ENCODE results near the gene PDE6B. TPM values are rescaled to one million over a fixed set of nuclear protein-coding genes. Genes with fewer than 3 reads are reported as not detected.
"Not testable (repeated sequence)": the region's sequence is repeated elsewhere in the genome, so short reads cannot be mapped to it uniquely, and the experiment has no call there.

PDE6B gene
- polyA plus RNA-seq, 2 of the 4 experiments (the other 2 are of a cell fraction): not detected

- no peaks in the 10 kb centered on the region for H3K4me1 ChIP-seq
- ATAC-seq (peak in 1 of 2 experiments; percentile 8; a peak in 2 of 6 replicates), FAIRE-seq (no peak), DNase-seq (ENCODE audit: low read depth in 1 of 2, low spot score in 1 of 2) (no peak)
- CTCF ChIA-PET: no interaction called here
- 67% methylated on average over 3 of the region's 28 CpGs for WGBS (ENCODE audit: missing lambda C conversion rate)
- H3K4me3 ChIP-seq: no peak overlapping the region
- POLR2A ChIA-PET: no interaction called here
- no peak overlapping the region for H3K27ac ChIP-seq
- H3K4me2 ChIP-seq: no peak overlapping the region
- no peaks in the 10 kb centered on the region for H3K9me3 ChIP-seq
- TF ChIP-seq SREBF2 (IDR thresholded peaks at IDR 0.05) (no peak), MAFK (IDR thresholded peaks at IDR 0.05; ENCODE audit: partially characterized antibody) (no peak), E2F6 (IDR thresholded peaks at IDR 0.05; ENCODE audit: borderline replicate concordance, low read depth) (no peak), NR3C1 (IDR thresholded peaks at IDR 0.05) (no peak), RARB (CRISPR knock-in tag; IDR thresholded peaks at IDR 0.05) (no peak), PBX3 (IDR thresholded peaks at IDR 0.05) (no peak), POLR2AphosphoS2 (conservative IDR thresholded peaks at IDR 0.05; ENCODE audit: low read length) (no peak), HDAC2 (IDR thresholded peaks at IDR 0.05) (no peak), ZSCAN20 (CRISPR knock-in tag; IDR thresholded peaks at IDR 0.05) (no peak), NPAS2 (CRISPR knock-in tag; IDR thresholded peaks at IDR 0.05; ENCODE audit: borderline replicate concordance) (no peak), CBX2 (IDR thresholded peaks at IDR 0.05; ENCODE audit: borderline replicate concordance, low read depth) (no peak), HOXB5 (CRISPR knock-in tag; IDR thresholded peaks at IDR 0.05) (no peak), RCOR1 (IDR thresholded peaks at IDR 0.05; ENCODE audit: low read depth, low read length) (no peak), ESRRA (IDR thresholded peaks at IDR 0.05; ENCODE audit: borderline replicate concordance, low read length) (no peak), HEYL (CRISPR knock-in tag; IDR thresholded peaks at IDR 0.05) (no peak), POLR2A (IDR thresholded peaks at IDR 0.05; ENCODE audit: low read length) (no peak)
- TF ChIP-seq, protein P1, sequence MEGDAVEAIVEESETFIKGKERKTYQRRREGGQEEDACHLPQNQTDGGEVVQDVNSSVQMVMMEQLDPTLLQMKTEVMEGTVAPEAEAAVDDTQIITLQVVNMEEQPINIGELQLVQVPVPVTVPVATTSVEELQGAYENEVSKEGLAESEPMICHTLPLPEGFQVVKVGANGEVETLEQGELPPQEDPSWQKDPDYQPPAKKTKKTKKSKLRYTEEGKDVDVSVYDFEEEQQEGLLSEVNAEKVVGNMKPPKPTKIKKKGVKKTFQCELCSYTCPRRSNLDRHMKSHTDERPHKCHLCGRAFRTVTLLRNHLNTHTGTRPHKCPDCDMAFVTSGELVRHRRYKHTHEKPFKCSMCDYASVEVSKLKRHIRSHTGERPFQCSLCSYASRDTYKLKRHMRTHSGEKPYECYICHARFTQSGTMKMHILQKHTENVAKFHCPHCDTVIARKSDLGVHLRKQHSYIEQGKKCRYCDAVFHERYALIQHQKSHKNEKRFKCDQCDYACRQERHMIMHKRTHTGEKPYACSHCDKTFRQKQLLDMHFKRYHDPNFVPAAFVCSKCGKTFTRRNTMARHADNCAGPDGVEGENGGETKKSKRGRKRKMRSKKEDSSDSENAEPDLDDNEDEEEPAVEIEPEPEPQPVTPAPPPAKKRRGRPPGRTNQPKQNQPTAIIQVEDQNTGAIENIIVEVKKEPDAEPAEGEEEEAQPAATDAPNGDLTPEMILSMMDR (IDR thresholded peaks at IDR 0.05): no peak
These were observed 41.6 kb downstream of the PDE6B start for GRCh38 chr4:666822-667544.

- CTCF ChIA-PET: no interaction called here
- POLR2A ChIA-PET: interaction anchor here (0.6 kb wide), 1 partner anchor 170 kb away, joined by 3 read pairs; no protein-coding TSS in a partner anchor
- DNase-seq (ENCODE audit: low read depth in 1 of 2, low spot score in 1 of 2) (no peak), FAIRE-seq (no peak), ATAC-seq (peak; percentile 16 to 19; a peak in 4 of 6 replicates)
- H3K4me3 ChIP-seq: no peak overlapping the region
- H3K27ac ChIP-seq: no peak overlapping the region
- no peak overlapping the region for H3K4me2 ChIP-seq
- H3K4me1 ChIP-seq: no peaks in the 10 kb centered on the region
- H3K9me3 ChIP-seq: no peaks in the 10 kb centered on the region
- no peak for TF ChIP-seq NPAS2 (CRISPR knock-in tag; IDR thresholded peaks at IDR 0.05; ENCODE audit: borderline replicate concordance)
- no peak for TF ChIP-seq RFX5 (IDR thresholded peaks at IDR 0.05)
- TF ChIP-seq HOXB13 (CRISPR knock-in tag; IDR thresholded peaks at IDR 0.05; ENCODE audit: low read depth): no peak
- no peak for TF ChIP-seq FOSB (CRISPR knock-in tag; IDR thresholded peaks at IDR 0.05)
- no peak for TF ChIP-seq ZNF302 (CRISPR knock-in tag; IDR thresholded peaks at IDR 0.05)
- no peak for TF ChIP-seq HDAC2 (IDR thresholded peaks at IDR 0.05)
- TF ChIP-seq RAD21 (conservative IDR thresholded peaks at IDR 0.05 in 1 of 2, IDR thresholded peaks at IDR 0.05 in 1 of 2): no peak
- no peak for TF ChIP-seq CHD2 (IDR thresholded peaks at IDR 0.05; ENCODE audit: low read length, partially characterized antibody)
- no peak for TF ChIP-seq EHMT2 (IDR thresholded peaks at IDR 0.05; ENCODE audit: low read depth)
- TF ChIP-seq HOXA7 (CRISPR knock-in tag; IDR thresholded peaks at IDR 0.05): no peak
- no peak for TF ChIP-seq NFE2L2 (conservative IDR thresholded peaks at IDR 0.05; ENCODE audit: low read length)
- no peak for TF ChIP-seq E2F6 (IDR thresholded peaks at IDR 0.05; ENCODE audit: borderline replicate concordance, low read depth)
- TF ChIP-seq MYC (IDR thresholded peaks at IDR 0.05; ENCODE audit: borderline replicate concordance, low read length): no peak
- no peak for TF ChIP-seq JUN (IDR thresholded peaks at IDR 0.05)
- TF ChIP-seq FOSL2 (IDR thresholded peaks at IDR 0.05): no peak
- TF ChIP-seq FOSL2 (CRISPR knock-in tag; IDR thresholded peaks at IDR 0.05): no peak
- TF ChIP-seq HOXB5 (CRISPR knock-in tag; IDR thresholded peaks at IDR 0.05): no peak
- no peak for TF ChIP-seq NR3C1 (IDR thresholded peaks at IDR 0.05)
- TF ChIP-seq CEBPB (IDR thresholded peaks at IDR 0.05): no peak
- WGBS (ENCODE audit: missing lambda C conversion rate): 36% methylated on average over 8 of the region's 10 CpGs
These were observed 42.2 kb downstream of the PDE6B start for GRCh38 chr4:667545-667925.

- H3K4me2 ChIP-seq; CTCF ChIA-PET; H3K9me3 ChIP-seq; FAIRE-seq; DNase-seq (ENCODE audit: low read depth in 1 of 2, low spot score in 1 of 2); H3K4me3 ChIP-seq; ATAC-seq; H3K27ac ChIP-seq; H3K4me1 ChIP-seq; POLR2A ChIA-PET: not testable (repeated sequence)
- WGBS (ENCODE audit: missing lambda C conversion rate): 96% methylated on average over 4 of the region's 6 CpGs
These were observed 42.8 kb downstream of the PDE6B start for GRCh38 chr4:668219-668618.
